Colonic mucosa (tissue), 4 donors: ENCODE measurements around the gene CDH18. TPM values are rescaled to one million over a fixed set of nuclear protein-coding genes. Genes with fewer than 3 reads are reported as not detected.

Experiments
- DNase-seq: peaks from one replicate; pipeline ENCODE4 v3.0.0-alpha.2; 2020
- H3K27ac ChIP-seq: fragments of 200-600 bp; one replicate; pipeline ENCODE4 v1.8.0; 2021
- H3K27me3 ChIP-seq: fragments of 200-600 bp; one replicate; pipeline ENCODE4 v1.8.0; 2021
- H3K36me3 ChIP-seq: fragments of 200-600 bp; one replicate; pipeline ENCODE4 v1.8.0; 2021
- H3K4me1 ChIP-seq: fragments of 200-600 bp; one replicate; pipeline ENCODE4 v1.8.0; 2021; ENCODE audit warnings: mild to moderate bottlenecking
- H3K4me3 ChIP-seq: fragments of 200-600 bp; one replicate; pipeline ENCODE4 v1.8.0; 2021
- H3K9ac ChIP-seq, 2 donors: one replicate each; pipeline ENCODE4 v1.7.0; 2013; ENCODE audit warnings: control low read depth in 2 of 2, low read depth in 2 of 2, low read length in 2 of 2
- H3K9me3 ChIP-seq: fragments of 200-600 bp; one replicate; pipeline ENCODE4 v1.8.0; 2021
- intact Hi-C: fragments of 100-400 bp; cut with DNase I; formaldehyde crosslinking; loops from one replicate; pipeline ENCODE4 v1.14.1; 2022
- total RNA-seq, 2 donors: library from RNA; stranded (reverse); fragmentation: NEBNext Ultra II Directional in 1 of 2; extraction: Animal tissue kit (Norgen Biotek cat#: 25700) in 1 of 2; gene quantifications; one replicate each; pipeline ENCODE4 v1.2.1, GENCODE V29; 2021
- TF ChIP-seq, protein P1 (sequence below): fragments of 200-600 bp; IDR thresholded peaks from one replicate; pipeline ENCODE4 v1.8.0; 2022; ENCODE audit warnings: antibody characterized with exemption, mild to moderate bottlenecking
- donor health status: healthy.
- donor health status: DM: no; HTN: no; CAD: no.
- donor health status: DM: no; HTN: no; CAD: no.

The CDH18 gene
- total RNA-seq, 2 donors from 2014 or later, result not detected

DNA sequence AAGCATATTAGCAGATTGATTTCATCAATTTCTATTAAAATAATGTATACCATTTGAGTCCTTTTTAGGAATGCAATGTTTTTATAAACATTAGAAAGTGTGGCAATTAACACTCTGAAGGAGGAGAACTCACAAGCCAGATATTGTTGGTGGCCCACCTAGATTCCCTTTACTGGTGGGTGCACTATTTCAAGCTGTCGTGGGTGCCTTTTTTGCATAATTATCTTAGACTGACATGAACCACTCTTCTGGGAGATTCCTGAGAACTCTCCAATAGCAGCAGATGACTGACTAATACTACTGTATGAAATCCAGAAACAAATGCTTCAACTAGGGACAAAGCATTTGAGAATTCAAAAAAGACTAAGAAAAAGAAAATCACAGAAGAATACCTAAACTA, 526.0 kb downstream of the CDH18 start:
- no peak for DNase-seq
- Histone ChIP-seq H3K4me3 (no peak overlapping the region), H3K27ac (no peak overlapping the region), H3K9me3 (no peaks in the 10 kb centered on the region), H3K27me3 (no peaks in the 10 kb centered on the region), H3K9ac (no peak overlapping the region), H3K4me1 (no peaks in the 10 kb centered on the region), H3K36me3 (no peaks in the 10 kb centered on the region)
- intact Hi-C loops, result no loop called here
- TF ChIP-seq, protein P1, sequence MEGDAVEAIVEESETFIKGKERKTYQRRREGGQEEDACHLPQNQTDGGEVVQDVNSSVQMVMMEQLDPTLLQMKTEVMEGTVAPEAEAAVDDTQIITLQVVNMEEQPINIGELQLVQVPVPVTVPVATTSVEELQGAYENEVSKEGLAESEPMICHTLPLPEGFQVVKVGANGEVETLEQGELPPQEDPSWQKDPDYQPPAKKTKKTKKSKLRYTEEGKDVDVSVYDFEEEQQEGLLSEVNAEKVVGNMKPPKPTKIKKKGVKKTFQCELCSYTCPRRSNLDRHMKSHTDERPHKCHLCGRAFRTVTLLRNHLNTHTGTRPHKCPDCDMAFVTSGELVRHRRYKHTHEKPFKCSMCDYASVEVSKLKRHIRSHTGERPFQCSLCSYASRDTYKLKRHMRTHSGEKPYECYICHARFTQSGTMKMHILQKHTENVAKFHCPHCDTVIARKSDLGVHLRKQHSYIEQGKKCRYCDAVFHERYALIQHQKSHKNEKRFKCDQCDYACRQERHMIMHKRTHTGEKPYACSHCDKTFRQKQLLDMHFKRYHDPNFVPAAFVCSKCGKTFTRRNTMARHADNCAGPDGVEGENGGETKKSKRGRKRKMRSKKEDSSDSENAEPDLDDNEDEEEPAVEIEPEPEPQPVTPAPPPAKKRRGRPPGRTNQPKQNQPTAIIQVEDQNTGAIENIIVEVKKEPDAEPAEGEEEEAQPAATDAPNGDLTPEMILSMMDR, result no peak

DNA sequence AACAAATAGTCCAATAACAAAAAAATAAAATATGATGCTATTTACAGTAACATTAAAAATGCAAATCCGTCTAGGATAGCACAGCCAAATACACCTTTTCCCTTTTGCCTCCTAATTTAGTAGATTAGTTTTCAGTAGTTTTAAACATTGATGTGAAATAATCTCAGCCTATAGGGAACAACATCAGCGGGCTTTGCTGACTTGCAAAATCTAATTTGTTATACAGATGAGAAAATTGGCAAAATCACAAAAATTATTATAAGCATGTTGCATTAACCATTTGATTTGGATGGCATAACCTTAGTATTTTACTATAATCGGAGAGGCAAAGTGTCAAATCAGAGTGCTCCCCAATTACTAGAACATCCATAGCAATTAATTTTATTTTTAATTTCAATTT, 563.5 kb downstream of the CDH18 start:
- DNase-seq, result no peak
- Histone ChIP-seq H3K27ac (no peak overlapping the region), H3K9ac (no peak overlapping the region), H3K4me1 (no peaks in the 10 kb centered on the region), H3K36me3 (no peaks in the 10 kb centered on the region), H3K9me3 (no peaks in the 10 kb centered on the region), H3K27me3 (no peaks in the 10 kb centered on the region), H3K4me3 (no peak overlapping the region)
- TF ChIP-seq, protein P1, result no peak
- intact Hi-C loops, result no loop called here
